ENCODE results near the gene TBPL1.

The TBPL1 gene

DNA sequence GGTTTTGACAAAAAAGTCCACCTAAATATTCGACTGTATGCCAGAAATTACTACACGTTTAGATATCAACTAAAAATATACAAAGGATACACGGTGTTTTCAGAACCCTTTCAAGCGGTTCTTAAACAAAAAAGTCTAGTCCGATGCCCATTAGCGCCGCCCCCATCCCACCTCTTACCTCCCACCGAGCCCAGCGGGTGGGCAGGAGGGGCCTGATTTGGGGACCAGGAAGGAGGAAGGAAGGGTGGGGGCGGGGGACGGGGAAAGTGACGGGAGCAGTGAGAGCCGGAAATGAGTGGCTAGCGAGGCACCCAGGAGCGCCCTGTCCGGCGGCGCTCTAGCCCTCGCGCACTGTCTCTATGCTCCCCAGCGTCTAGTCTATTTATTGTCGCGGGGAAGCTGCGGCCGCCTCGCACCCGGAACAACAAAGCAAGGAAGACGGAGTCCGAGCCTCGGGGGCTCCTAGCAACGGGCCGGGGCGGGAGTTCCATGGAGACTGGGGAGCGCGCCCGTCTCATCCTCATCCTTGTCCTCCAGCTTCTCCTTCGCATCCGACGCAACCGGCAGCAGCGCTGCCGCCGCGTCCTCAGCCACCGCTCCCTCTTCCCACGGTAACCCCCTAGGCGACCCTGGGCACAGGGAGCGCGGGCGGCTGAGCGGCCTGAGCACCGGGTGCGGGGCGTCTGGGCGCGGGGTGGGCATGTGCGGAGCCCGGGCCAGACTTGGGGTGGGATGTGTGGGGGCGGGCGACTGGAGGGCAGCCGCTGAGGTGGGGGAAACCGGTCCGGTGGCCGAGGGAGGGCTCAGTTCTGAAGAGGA is at the start of gene TBPL1:
Gene TBPL1, plus strand, starts transcription at position 410 of the 819 bp plus-strand sequence. CDS start 26,902 bp downstream, outside the sequence.
- peaks cover 22 to 24% of the 10 kb centered on the region in 2 experiments for H3K4me1 ChIP-seq (ENCODE audit: control insufficient read depth in 1 of 2, insufficient read depth in 1 of 2, low read depth in 1 of 2, low read length in 1 of 2)
- TF ChIP-seq, protein P1, sequence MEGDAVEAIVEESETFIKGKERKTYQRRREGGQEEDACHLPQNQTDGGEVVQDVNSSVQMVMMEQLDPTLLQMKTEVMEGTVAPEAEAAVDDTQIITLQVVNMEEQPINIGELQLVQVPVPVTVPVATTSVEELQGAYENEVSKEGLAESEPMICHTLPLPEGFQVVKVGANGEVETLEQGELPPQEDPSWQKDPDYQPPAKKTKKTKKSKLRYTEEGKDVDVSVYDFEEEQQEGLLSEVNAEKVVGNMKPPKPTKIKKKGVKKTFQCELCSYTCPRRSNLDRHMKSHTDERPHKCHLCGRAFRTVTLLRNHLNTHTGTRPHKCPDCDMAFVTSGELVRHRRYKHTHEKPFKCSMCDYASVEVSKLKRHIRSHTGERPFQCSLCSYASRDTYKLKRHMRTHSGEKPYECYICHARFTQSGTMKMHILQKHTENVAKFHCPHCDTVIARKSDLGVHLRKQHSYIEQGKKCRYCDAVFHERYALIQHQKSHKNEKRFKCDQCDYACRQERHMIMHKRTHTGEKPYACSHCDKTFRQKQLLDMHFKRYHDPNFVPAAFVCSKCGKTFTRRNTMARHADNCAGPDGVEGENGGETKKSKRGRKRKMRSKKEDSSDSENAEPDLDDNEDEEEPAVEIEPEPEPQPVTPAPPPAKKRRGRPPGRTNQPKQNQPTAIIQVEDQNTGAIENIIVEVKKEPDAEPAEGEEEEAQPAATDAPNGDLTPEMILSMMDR (IDR thresholded peaks at IDR 0.05): peak; percentile 28
- H3K27me3 ChIP-seq: peaks cover 44% of the 10 kb centered on the region
- no peaks in the 10 kb centered on the region for H3K36me3 ChIP-seq
- peak within 1 kb of the TSS; percentile 84 to 89 for H3K4me3 ChIP-seq (ENCODE audit: low read depth in 1 of 2, low read length in 1 of 2)
- H3K9me3 ChIP-seq: no peaks in the 10 kb centered on the region
- H3K27ac ChIP-seq: peak within 1 kb of the TSS; percentile 71

DNA sequence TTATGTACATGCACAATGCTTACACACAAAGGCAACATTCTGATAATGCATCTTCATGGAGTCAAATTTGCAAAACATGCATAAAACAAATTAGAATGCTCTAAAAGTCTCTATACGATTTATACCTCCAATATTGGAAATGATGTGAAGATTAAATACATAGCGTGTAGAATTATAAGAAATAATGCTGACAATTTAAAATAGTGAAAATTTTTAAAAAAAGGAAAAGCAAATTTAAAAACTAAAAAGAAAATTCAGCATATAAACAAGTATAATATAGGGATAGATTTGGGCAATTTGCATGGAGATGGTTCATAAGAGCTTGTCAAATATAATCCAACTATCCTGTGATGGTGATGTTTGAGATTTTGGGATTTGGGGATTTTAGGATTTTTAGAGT is 49.2 kb upstream of the TBPL1 start:
- Histone ChIP-seq H3K4me1 (ENCODE audit: control insufficient read depth in 1 of 2, insufficient read depth in 1 of 2, low read depth in 1 of 2, low read length in 1 of 2) (no peaks in the 10 kb centered on the region), H3K27me3 (peaks cover 91% of the 10 kb centered on the region)
- TF ChIP-seq, protein P1 (IDR thresholded peaks at IDR 0.05): no peak

GRCh38 chr6:133906050-133906449 is 47.0 kb upstream of the TBPL1 start:
- Histone ChIP-seq H3K4me3 (ENCODE audit: low read depth in 1 of 2, low read length in 1 of 2) (no peak overlapping the region), H3K27me3 (peaks cover 90% of the 10 kb centered on the region), H3K4me1 (ENCODE audit: control insufficient read depth in 1 of 2, insufficient read depth in 1 of 2, low read depth in 1 of 2, low read length in 1 of 2) (no peaks in the 10 kb centered on the region), H3K9me3 (no peaks in the 10 kb centered on the region), H3K27ac (no peak overlapping the region), H3K36me3 (no peaks in the 10 kb centered on the region)
- TF ChIP-seq, protein P1 (IDR thresholded peaks at IDR 0.05): no peak

More for the DNA sequence above, 49.2 kb upstream of the TBPL1 start:
- no peak overlapping the region for H3K27ac ChIP-seq
- no peak overlapping the region for H3K4me3 ChIP-seq (ENCODE audit: low read depth in 1 of 2, low read length in 1 of 2)
- H3K36me3 ChIP-seq: no peaks in the 10 kb centered on the region
- H3K9me3 ChIP-seq: no peaks in the 10 kb centered on the region

DNA sequence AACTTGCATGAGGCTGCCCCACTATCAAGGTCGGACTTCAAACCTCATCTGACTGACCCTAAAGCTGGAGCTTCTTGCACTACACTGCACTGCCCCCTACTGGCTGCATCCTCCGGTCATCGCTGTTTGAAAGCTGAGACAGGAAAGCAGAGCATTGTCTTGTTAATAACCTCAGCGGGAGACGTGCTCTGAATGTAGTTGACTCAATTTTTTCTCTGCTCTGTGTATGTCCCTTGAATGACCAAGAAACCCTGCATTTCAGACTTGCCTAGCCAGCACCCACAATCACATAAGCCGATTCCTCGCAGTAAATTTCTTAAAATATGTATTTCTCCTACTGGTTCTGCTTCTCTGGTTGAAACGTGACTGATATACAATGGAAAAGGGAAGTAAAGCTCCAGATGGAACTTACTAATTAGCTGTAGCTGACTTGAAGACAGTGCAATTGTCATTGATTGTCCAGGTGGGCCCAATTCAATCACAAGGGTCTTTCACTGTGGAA is 36.3 kb upstream of the TBPL1 start:
- TF ChIP-seq, protein P1 (IDR thresholded peaks at IDR 0.05): no peak
- Histone ChIP-seq H3K36me3 (no peaks in the 10 kb centered on the region), H3K4me3 (ENCODE audit: low read depth in 1 of 2, low read length in 1 of 2) (no peak overlapping the region), H3K27ac (no peak overlapping the region), H3K4me1 (ENCODE audit: control insufficient read depth in 1 of 2, insufficient read depth in 1 of 2, low read depth in 1 of 2, low read length in 1 of 2) (no peaks in the 10 kb centered on the region), H3K9me3 (no peaks in the 10 kb centered on the region), H3K27me3 (peaks cover 45% of the 10 kb centered on the region)

- H3K4me1 ChIP-seq (ENCODE audit: control insufficient read depth in 1 of 2, insufficient read depth in 1 of 2, low read depth in 1 of 2, low read length in 1 of 2): no peaks in the 10 kb centered on the region
- TF ChIP-seq, protein P1 (IDR thresholded peaks at IDR 0.05): no peak
- no peaks in the 10 kb centered on the region for H3K9me3 ChIP-seq
- no peaks in the 10 kb centered on the region for H3K36me3 ChIP-seq
- no peak overlapping the region for H3K4me3 ChIP-seq (ENCODE audit: low read depth in 1 of 2, low read length in 1 of 2)
- no peak overlapping the region for H3K27ac ChIP-seq
- H3K27me3 ChIP-seq: peaks cover 37% of the 10 kb centered on the region
Observed at GRCh38 chr6:133917781-133918180, 35.2 kb upstream of the TBPL1 start.
